ENCODE results near the gene VAMP4.

- no peak for TF ChIP-seq RAD21 (IDR thresholded peaks at IDR 0.05; ENCODE audit: low read length)
- TF ChIP-seq CTCF (IDR thresholded peaks at IDR 0.05): no peak
- TF ChIP-seq SIN3A (IDR thresholded peaks at IDR 0.05; ENCODE audit: borderline replicate concordance, low read depth, low read length): no peak
- TF ChIP-seq REST (IDR thresholded peaks at IDR 0.05; ENCODE audit: low read depth, low read length): no peak
- TF ChIP-seq GABPA (IDR thresholded peaks at IDR 0.05; ENCODE audit: low read depth): no peak
- TF ChIP-seq EZH2phosphoT487 (IDR thresholded peaks at IDR 0.05; ENCODE audit: borderline replicate concordance, low read depth): no peak
- no peak for TF ChIP-seq TAF1 (IDR thresholded peaks at IDR 0.05; ENCODE audit: borderline replicate concordance, low read depth, low read length)
- TF ChIP-seq SMC3 (IDR thresholded peaks at IDR 0.05; ENCODE audit: low read depth, low read length): no peak
- TF ChIP-seq MXI1 (IDR thresholded peaks at IDR 0.05; ENCODE audit: low read depth, low read length): no peak
These were observed 3.0 kb downstream of the VAMP4 start for GRCh38 chr1:171738911-171739310.
